Trophoblast cell (in vitro differentiated cells and primary cell): ENCODE data around the gene HADHB.
"Not testable (repeated sequence)": the region's sequence is repeated elsewhere in the genome, so short reads cannot be mapped to it uniquely, and the experiment has no call there.

Experiments used
- DNase-seq, 2 donors: peaks; one replicate each; pipeline ENCODE4 v3.0.0-alpha.2; 2016
- H2AFZ ChIP-seq: 2 replicates; pipeline ENCODE4 v1.6.1; 2013; ENCODE audit warnings: low read length, moderate library complexity, mild to moderate bottlenecking; ENCODE audit not compliant: insufficient read depth, poor library complexity
- H2AK5ac ChIP-seq: 2 replicates; pipeline ENCODE4 v1.6.1; 2013; ENCODE audit warnings: mild to moderate bottlenecking, low read length
- H2BK120ac ChIP-seq: 2 replicates; pipeline ENCODE4 v1.6.1; 2013; ENCODE audit warnings: low read length, mild to moderate bottlenecking, moderate library complexity; ENCODE audit not compliant: insufficient read depth, poor library complexity
- H2BK12ac ChIP-seq: 2 replicates; pipeline ENCODE4 v1.6.1; 2013; ENCODE audit warnings: mild to moderate bottlenecking, low read length, moderate library complexity
- H2BK5ac ChIP-seq: 2 replicates; pipeline ENCODE4 v1.6.1; 2013; ENCODE audit warnings: low read length, low read depth, moderate library complexity, mild to moderate bottlenecking; ENCODE audit not compliant: poor library complexity
- H3K14ac ChIP-seq: 2 replicates; pipeline ENCODE4 v1.6.1; 2013; ENCODE audit warnings: mild to moderate bottlenecking, low read length
- H3K18ac ChIP-seq: 2 replicates; pipeline ENCODE4 v1.6.1; 2013; ENCODE audit warnings: mild to moderate bottlenecking, low read length
- H3K23ac ChIP-seq: 2 replicates; pipeline ENCODE4 v1.6.1; 2013; ENCODE audit warnings: low read length
- H3K27ac ChIP-seq: 2 replicates; pipeline ENCODE4 v1.5.1; 2013; ENCODE audit warnings: low read depth, mild to moderate bottlenecking, inconsistent platforms, low read length, moderate library complexity
- H3K27me3 ChIP-seq: 2 replicates; pipeline ENCODE4 v1.6.1; 2013; ENCODE audit warnings: inconsistent platforms, mild to moderate bottlenecking, low read length, moderate library complexity; ENCODE audit not compliant: insufficient read depth
- H3K36me3 ChIP-seq, 2 experiments: 1 replicate in 1 of 2; 2 replicates in 1 of 2; pipeline ENCODE4 v1.6.1; 2013; ENCODE audit warnings: low read length in 2 of 2, mild to moderate bottlenecking in 2 of 2, moderate library complexity in 1 of 2; ENCODE audit not compliant: insufficient read depth in 2 of 2, control insufficient read depth in 1 of 2
- H3K4ac ChIP-seq: 2 replicates; pipeline ENCODE4 v1.6.1; 2013; ENCODE audit warnings: low read depth, mild to moderate bottlenecking, low read length, moderate library complexity
- H3K4me1 ChIP-seq, 2 experiments: 1 replicate in 1 of 2; 2 replicates in 1 of 2; pipeline ENCODE4 v1.6.1; 2013; ENCODE audit warnings: low read length in 2 of 2, mild to moderate bottlenecking in 2 of 2, moderate library complexity in 1 of 2; ENCODE audit not compliant: insufficient read depth in 2 of 2, control insufficient read depth in 1 of 2
- H3K4me2 ChIP-seq: 2 replicates; pipeline ENCODE4 v1.6.1; 2013; ENCODE audit warnings: inconsistent platforms, mild to moderate bottlenecking, low read length, moderate library complexity
- H3K4me3 ChIP-seq: 2 replicates; pipeline ENCODE4 v1.5.1; 2013; ENCODE audit warnings: mild to moderate bottlenecking, low read depth, low read length, inconsistent platforms
- H3K79me1 ChIP-seq: one replicate; pipeline ENCODE4 v1.6.1; 2013; ENCODE audit warnings: low read length
- H3K79me2 ChIP-seq: 2 replicates; pipeline ENCODE4 v1.6.1; 2013; ENCODE audit warnings: low read length, mild to moderate bottlenecking; ENCODE audit not compliant: control insufficient read depth, insufficient read depth, poor library complexity
- H3K9ac ChIP-seq: 2 replicates; pipeline ENCODE4 v1.6.1; 2013; ENCODE audit warnings: mild to moderate bottlenecking, low read length
- H3K9me3 ChIP-seq: 2 replicates; pipeline ENCODE4 v1.6.1; 2013; ENCODE audit warnings: low read depth, mild to moderate bottlenecking, control low read depth, inconsistent platforms, low read length; ENCODE audit not compliant: insufficient read depth
- H4K12ac ChIP-seq: 2 replicates; pipeline ENCODE4 v1.6.1; 2013; ENCODE audit warnings: low read depth, mild to moderate bottlenecking, low read length, moderate library complexity
- H4K8ac ChIP-seq: 2 replicates; pipeline ENCODE4 v1.6.1; 2013; ENCODE audit warnings: low read depth, mild to moderate bottlenecking, low read length, moderate library complexity
- H4K91ac ChIP-seq: one replicate; pipeline ENCODE4 v1.6.1; 2013; ENCODE audit warnings: low read depth, mild to moderate bottlenecking, low read length, moderate library complexity
- WGBS: extraction: QIAGEN DNeasy Blood & Tissue Kit; methylation state at CpG from one replicate; pipeline ENCODE4 v1.1.7; 2013; ENCODE audit warnings: missing lambda C conversion rate; ENCODE audit not compliant: insufficient read length, insufficient coverage; ENCODE audit errors: extremely low coverage; 5-methylcytosine and 5-hydroxymethylcytosine counted together

HADHB gene

GRCh38 chr2:26317377-26318105 is 72.8 kb downstream of the HADHB start:
- H3K18ac ChIP-seq, result no peak overlapping the region
- no peak overlapping the region for H3K14ac ChIP-seq
- no peak overlapping the region for H2AFZ ChIP-seq
- H4K8ac ChIP-seq, result no peak overlapping the region
- H4K91ac ChIP-seq, result no peak overlapping the region
- no peaks in the 10 kb centered on the region for H3K79me1 ChIP-seq
- no peak overlapping the region for H2BK5ac ChIP-seq
- no peak overlapping the region for H4K12ac ChIP-seq
- H3K9ac ChIP-seq, result no peak overlapping the region
- H3K4me3 ChIP-seq, result no peak overlapping the region
- H3K4me2 ChIP-seq, result no peak overlapping the region
- H3K23ac ChIP-seq, result no peak overlapping the region
- no peaks in the 10 kb centered on the region for H3K27me3 ChIP-seq
- peaks cover 0 to 2% of the 10 kb centered on the region in 2 experiments for H3K4me1 ChIP-seq
- no peaks in the 10 kb centered on the region for H3K79me2 ChIP-seq
- H3K27ac ChIP-seq, result no peak overlapping the region
- no peaks in the 10 kb centered on the region for H3K36me3 ChIP-seq
- DNase-seq, result no peak
- no peak overlapping the region for H2AK5ac ChIP-seq
- no peak overlapping the region for H3K4ac ChIP-seq
- no peak overlapping the region for H2BK12ac ChIP-seq
- peaks cover 1% of the 10 kb centered on the region for H3K9me3 ChIP-seq
- H2BK120ac ChIP-seq, result no peak overlapping the region
- no CpG with 5 or more reads among the region's 8 CpGs for WGBS

GRCh38 chr2:26318950-26319349 is 74.2 kb downstream of the HADHB start:
- H2AFZ ChIP-seq, result no peak overlapping the region
- no peak overlapping the region for H3K27ac ChIP-seq
- H3K14ac ChIP-seq, result no peak overlapping the region
- no peak overlapping the region for H3K4ac ChIP-seq
- WGBS, result no CpG with 5 or more reads among the region's 6 CpGs
- no peaks in the 10 kb centered on the region for H3K79me1 ChIP-seq
- no peaks in the 10 kb centered on the region for H3K27me3 ChIP-seq
- no peak overlapping the region for H3K18ac ChIP-seq
- H2BK120ac ChIP-seq, result no peak overlapping the region
- no peak overlapping the region for H4K12ac ChIP-seq
- no peak overlapping the region for H3K4me2 ChIP-seq
- H3K79me2 ChIP-seq, result no peaks in the 10 kb centered on the region
- H3K9ac ChIP-seq, result no peak overlapping the region
- no peak overlapping the region for H2BK12ac ChIP-seq
- H4K91ac ChIP-seq, result no peak overlapping the region
- H3K4me1 ChIP-seq, result peaks cover 0 to 2% of the 10 kb centered on the region in 2 experiments
- no peaks in the 10 kb centered on the region for H3K9me3 ChIP-seq
- H3K23ac ChIP-seq, result no peak overlapping the region
- H3K36me3 ChIP-seq, result no peaks in the 10 kb centered on the region
- H4K8ac ChIP-seq, result no peak overlapping the region
- DNase-seq, result no peak
- no peak overlapping the region for H2BK5ac ChIP-seq
- no peak overlapping the region for H2AK5ac ChIP-seq
- no peak overlapping the region for H3K4me3 ChIP-seq

- H3K4me3 ChIP-seq, H3K4me2 ChIP-seq, H2BK5ac ChIP-seq, H3K14ac ChIP-seq, H3K36me3 ChIP-seq, H3K18ac ChIP-seq, H4K12ac ChIP-seq, H2BK120ac ChIP-seq, H3K23ac ChIP-seq, H3K27me3 ChIP-seq, H2AK5ac ChIP-seq, H4K8ac ChIP-seq, H3K27ac ChIP-seq, H3K79me2 ChIP-seq, H3K9me3 ChIP-seq, H4K91ac ChIP-seq, H2AFZ ChIP-seq, H3K4me1 ChIP-seq, DNase-seq, H3K9ac ChIP-seq, H3K79me1 ChIP-seq, H3K4ac ChIP-seq, H2BK12ac ChIP-seq: not testable (repeated sequence)
Measured at GRCh38 chr2:26324479-26324878, 79.7 kb downstream of the HADHB start.

- no peak for DNase-seq
Measured at GRCh38 chr2:26324903-26325302, 80.2 kb downstream of the HADHB start.

More at GRCh38 chr2:26324903-26325302, 80.2 kb downstream of the HADHB start:
- H4K12ac ChIP-seq, result no peak overlapping the region
- no peaks in the 10 kb centered on the region for H3K79me2 ChIP-seq
- H2BK12ac ChIP-seq, result no peak overlapping the region
- H3K18ac ChIP-seq, result no peak overlapping the region
- H3K4me1 ChIP-seq, result no peaks in the 10 kb centered on the region
- H2AFZ ChIP-seq, result no peak overlapping the region
- no peaks in the 10 kb centered on the region for H3K27me3 ChIP-seq
- H3K27ac ChIP-seq, result no peak overlapping the region
- no peak overlapping the region for H4K8ac ChIP-seq
- no peak overlapping the region for H3K4me3 ChIP-seq
- H3K23ac ChIP-seq, result no peak overlapping the region
- H3K79me1 ChIP-seq, result no peaks in the 10 kb centered on the region
- no peak overlapping the region for H2AK5ac ChIP-seq
- no peak overlapping the region for H2BK5ac ChIP-seq
- no peaks in the 10 kb centered on the region for H3K9me3 ChIP-seq
- H2BK120ac ChIP-seq, result no peak overlapping the region
- H3K36me3 ChIP-seq, result no peaks in the 10 kb centered on the region
- WGBS, result no CpG with 5 or more reads among the region's 3 CpGs
- H3K14ac ChIP-seq, result no peak overlapping the region
- H3K4ac ChIP-seq, result no peak overlapping the region
- H4K91ac ChIP-seq, result no peak overlapping the region
- no peak overlapping the region for H3K9ac ChIP-seq
- H3K4me2 ChIP-seq, result no peak overlapping the region
